ENCODE data around the gene CP.

CP gene

GRCh38 chr3:149186219-149186618 is 35.4 kb downstream of the CP start:
- DNase-seq (ENCODE audit: low spot score), result no peak

GRCh38 chr3:149181182-149181581 is 40.4 kb downstream of the CP start:
- DNase-seq (ENCODE audit: low spot score), result no peak
- Histone ChIP-seq H3K27ac (peak overlapping the region in 1 of 2 donors; percentile 71), H3K4me3 (no peak overlapping the region)
- no peak for TF ChIP-seq CTCF (IDR thresholded peaks at IDR 0.05)

More at GRCh38 chr3:149186219-149186618, 35.4 kb downstream of the CP start:
- no peak overlapping the region for H3K27ac ChIP-seq
- TF ChIP-seq CTCF (IDR thresholded peaks at IDR 0.05), result no peak
- H3K4me3 ChIP-seq, result no peak overlapping the region

GRCh38 chr3:149180057-149180573 is 41.5 kb downstream of the CP start:
- Histone ChIP-seq H3K27ac (peak overlapping the region; percentile 52 to 71), H3K4me3 (no peak overlapping the region)
- DNase-seq (ENCODE audit: low spot score), result peak; percentile 90
- no peak for TF ChIP-seq CTCF (IDR thresholded peaks at IDR 0.05)

GRCh38 chr3:149179220-149179619 is 42.4 kb downstream of the CP start:
- Histone ChIP-seq H3K27ac (peak overlapping the region in 1 of 2 donors; percentile 71), H3K4me3 (no peak overlapping the region)
- TF ChIP-seq CTCF (IDR thresholded peaks at IDR 0.05), result no peak
- no peak for DNase-seq (ENCODE audit: low spot score)

- H3K27ac ChIP-seq, result no peak overlapping the region
- TF ChIP-seq CTCF (IDR thresholded peaks at IDR 0.05), result no peak
- H3K4me3 ChIP-seq, result no peak overlapping the region
- DNase-seq (ENCODE audit: low spot score), result no peak
Measured at GRCh38 chr3:149177122-149177521, 44.5 kb downstream of the CP start.

- no peak overlapping the region for H3K4me3 ChIP-seq
- H3K27ac ChIP-seq, result no peak overlapping the region
- no peak for TF ChIP-seq CTCF (IDR thresholded peaks at IDR 0.05)
- DNase-seq (ENCODE audit: low spot score), result no peak
Measured at GRCh38 chr3:149174901-149175300, 46.7 kb downstream of the CP start.

- Histone ChIP-seq H3K4me3 (no peak overlapping the region), H3K27ac (no peak overlapping the region)
- no peak for DNase-seq (ENCODE audit: low spot score)
- no peak for TF ChIP-seq CTCF (IDR thresholded peaks at IDR 0.05)
Measured at GRCh38 chr3:149170672-149171071, 51.0 kb downstream of the CP start.

All from coronary artery (tissue), 2 donors.